GM12892 (cell line): ENCODE data around the gene NFIC.

Experiments
- POLR2AphosphoS5 ChIP-seq: IDR thresholded peaks from 2 replicates; pipeline ENCODE4 v1.6.1; 2011; ENCODE audit warnings: low read depth, low read length, control low read depth
- TAF1 ChIP-seq: IDR thresholded peaks from 2 replicates; pipeline ENCODE4 v1.6.1; 2011; ENCODE audit warnings: low read depth, mild to moderate bottlenecking, control low read depth, low read length, borderline replicate concordance

GRCh38 chr19:3443840-3444694 lies 77.7 kb downstream of the NFIC start:
- TF ChIP-seq TAF1: no peak
- TF ChIP-seq POLR2AphosphoS5: no peak
